HL-60/S4 treated with phorbol 12-myristate 13-acetate at 8.2 ng/mL for 4 days and 3 days (cell line): ENCODE data around the gene DOK6.

Source experiments
- in situ Hi-C: fragments of 300-500 bp; cut with MboI; formaldehyde crosslinking; loops from 2 replicates; pipeline ENCODE4 v1.15.0; 2022; ENCODE audit warnings: low sequenced_read_pairs

DOK6 gene

DNA sequence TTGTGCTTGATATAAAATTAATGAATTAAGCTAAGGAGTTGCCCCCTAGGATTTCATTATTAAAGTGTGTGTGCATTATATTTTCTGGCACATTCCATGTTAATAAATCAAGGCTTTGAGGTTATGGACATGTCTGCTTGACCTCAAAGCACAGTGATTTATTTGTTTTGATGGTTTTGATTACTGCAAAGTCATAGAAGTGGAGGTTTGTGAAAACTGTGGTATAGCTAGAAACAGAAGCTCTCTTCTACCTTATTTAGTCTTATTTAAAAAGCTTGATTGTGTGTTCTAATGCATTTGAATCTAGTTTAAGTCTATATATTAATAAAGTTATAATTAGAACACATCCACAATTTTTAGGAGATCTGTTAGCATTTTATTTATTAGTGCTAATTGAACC lies 32.2 kb downstream of the DOK6 start:
- in situ Hi-C loops = no loop called here

GRCh38 chr18:69435000-69435399 lies 34.3 kb downstream of the DOK6 start:
- in situ Hi-C loops = no loop called here

- in situ Hi-C loops = no loop called here
These were observed 43.5 kb downstream of the DOK6 start for GRCh38 chr18:69444221-69444620.

DNA sequence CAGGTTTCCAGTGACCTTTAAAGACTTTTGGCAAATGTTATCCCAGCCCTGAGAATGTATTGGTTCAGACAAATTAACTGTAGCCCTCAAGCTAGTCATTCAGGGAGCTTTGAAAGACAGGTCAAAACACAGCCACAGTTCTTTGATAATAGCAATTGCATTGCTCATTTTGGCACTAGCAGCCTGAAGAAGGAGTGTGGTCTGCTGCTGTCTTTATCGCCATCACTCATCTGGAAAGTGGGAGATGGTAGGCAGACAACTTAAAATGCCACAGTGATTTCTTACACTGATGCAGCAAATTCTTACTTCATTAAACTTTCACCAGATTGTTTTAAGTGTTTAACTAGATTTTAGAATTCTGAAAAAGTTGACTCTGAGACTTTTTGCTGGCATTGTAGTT lies 47.2 kb downstream of the DOK6 start:
- in situ Hi-C loops = no loop called here

DNA sequence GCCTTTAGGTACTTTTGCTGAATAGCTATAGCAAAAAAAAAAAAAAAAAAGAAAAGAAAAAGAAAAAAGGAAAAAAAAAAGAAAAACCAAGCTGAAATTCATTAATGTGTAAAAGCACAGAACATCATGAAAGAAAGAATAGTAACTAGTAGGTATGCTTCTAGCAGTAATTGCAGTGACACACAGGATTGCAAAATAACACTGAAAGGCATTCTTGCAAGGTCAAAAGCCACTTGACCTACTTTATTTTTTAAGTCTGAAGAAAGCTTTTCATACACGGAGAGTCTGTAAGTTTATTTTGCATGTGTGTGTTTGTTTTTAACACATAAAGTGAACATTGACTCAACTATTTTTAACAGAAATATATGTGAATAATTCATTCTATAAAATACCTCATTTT lies 54.4 kb downstream of the DOK6 start:
- in situ Hi-C loops = no loop called here

DNA sequence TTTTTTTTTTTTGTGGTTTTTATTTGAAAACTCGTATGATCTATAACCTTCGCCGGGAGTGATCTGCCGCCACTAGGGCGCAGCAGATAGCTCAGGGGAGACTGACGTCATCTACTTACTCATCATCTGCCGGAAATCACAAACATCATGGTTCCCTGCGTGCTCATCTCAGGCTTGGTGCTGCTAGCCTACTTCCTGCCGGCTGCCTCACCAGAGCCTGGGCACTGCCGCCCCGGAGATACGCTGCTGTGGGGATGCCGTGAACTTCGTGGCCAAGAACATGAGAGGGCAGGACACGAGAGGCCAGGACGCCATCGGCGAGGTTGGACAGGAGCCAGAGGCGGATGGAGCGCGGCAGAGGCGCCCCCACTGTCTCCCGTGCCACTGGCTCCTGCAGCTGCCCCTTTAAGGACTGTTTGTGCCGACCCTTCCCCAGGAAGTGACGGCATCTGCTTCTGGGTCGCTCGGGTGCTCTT lies 68.8 kb downstream of the DOK6 start:
- in situ Hi-C loops = no loop called here

- in situ Hi-C loops = no loop called here
These were observed 79.8 kb downstream of the DOK6 start for GRCh38 chr18:69480460-69480859.

GRCh38 chr18:69483574-69483973 lies 82.9 kb downstream of the DOK6 start:
- in situ Hi-C loops = no loop called here

- in situ Hi-C loops = no loop called here
These were observed 84.2 kb downstream of the DOK6 start for GRCh38 chr18:69484699-69485396.

DNA sequence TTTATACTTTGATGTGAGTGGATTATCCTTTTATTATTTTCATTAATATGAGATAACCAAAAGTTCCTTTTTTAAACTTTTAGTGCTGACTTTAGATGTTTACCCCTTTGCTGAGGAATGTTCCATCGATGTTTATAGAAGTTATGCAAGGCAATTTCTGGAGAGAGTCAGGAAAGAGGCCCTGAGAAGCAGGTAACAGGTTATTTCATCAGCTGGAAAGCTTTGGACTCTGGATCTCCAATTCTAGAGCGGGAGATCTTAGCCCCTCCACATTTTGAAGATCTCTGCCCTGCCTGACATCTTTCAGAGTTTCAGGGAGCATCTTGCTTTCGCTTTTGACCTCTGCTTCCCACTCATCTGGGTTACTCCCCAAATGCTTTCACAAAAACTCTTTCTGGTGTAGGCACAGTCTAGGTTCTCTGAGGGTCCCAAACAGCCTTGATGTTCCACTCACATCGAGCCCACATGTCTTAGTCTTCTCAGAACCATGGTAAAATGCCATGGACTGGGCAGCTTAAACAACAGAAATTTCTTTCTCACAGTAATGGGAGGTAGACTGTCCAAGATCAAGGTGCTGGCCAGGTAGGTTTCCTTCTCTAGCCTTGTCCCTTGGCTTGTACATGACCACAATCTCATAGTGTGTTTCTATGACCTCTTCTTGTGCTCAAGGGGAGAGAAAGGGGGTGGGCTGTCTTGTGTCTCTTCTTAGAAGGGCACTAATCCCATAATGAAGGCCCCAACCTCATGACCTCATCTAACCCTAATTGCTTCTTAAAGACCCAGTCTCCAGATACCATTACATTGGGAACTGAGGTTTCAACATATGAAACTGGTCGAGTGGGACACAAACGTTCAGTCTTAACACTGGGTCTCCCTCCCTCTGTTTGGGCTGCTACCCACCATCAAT lies 87.1 kb downstream of the DOK6 start:
- in situ Hi-C loops = no loop called here

GRCh38 chr18:69490072-69490471 lies 89.4 kb downstream of the DOK6 start:
- in situ Hi-C loops = no loop called here

GRCh38 chr18:69490813-69491212 lies 90.1 kb downstream of the DOK6 start:
- in situ Hi-C loops = no loop called here

- in situ Hi-C loops = no loop called here
These were observed 90.9 kb downstream of the DOK6 start for GRCh38 chr18:69491576-69491975.

GRCh38 chr18:69492861-69493260 lies 92.2 kb downstream of the DOK6 start:
- in situ Hi-C loops = no loop called here

DNA sequence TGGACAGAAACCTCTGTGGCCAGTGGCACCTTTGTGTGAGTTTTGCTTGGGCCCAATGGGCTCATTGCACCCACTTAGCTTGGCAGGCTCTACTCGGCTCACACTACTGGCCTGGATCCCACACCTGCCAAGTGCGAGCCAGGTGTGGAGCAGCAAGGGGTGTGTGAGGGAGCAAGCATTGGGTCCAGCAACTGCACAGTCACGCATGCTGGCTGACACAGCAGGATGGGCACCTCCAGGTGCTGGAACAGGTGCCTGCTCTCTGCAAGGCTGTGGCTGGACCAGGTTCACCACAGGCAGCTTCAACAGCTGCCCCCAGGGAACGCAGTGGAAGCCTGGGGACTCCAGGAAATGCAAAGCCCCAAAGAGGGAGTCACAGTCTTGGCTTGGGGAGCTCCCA lies 94.2 kb downstream of the DOK6 start:
- in situ Hi-C loops = no loop called here

DNA sequence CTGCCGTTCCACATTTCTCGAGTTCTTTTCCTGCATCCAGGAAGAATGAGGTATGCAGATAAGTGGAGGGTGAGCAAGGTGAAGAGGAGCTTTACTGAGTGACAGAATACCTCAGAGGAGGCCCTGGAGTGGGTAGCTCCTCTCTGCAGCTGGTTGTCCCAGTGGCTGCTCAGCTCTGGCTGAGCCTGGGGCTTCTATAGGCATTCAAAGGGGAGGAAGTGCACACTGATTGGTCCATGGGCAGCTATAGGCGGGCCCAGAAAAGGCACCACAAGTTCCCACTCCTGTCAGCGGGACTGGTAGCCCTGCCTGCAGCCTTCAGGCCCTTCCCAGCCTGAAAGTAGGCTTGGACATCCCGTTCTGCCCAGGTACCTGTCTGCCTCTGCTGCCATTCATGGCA lies 94.7 kb downstream of the DOK6 start:
- in situ Hi-C loops = no loop called here

DNA sequence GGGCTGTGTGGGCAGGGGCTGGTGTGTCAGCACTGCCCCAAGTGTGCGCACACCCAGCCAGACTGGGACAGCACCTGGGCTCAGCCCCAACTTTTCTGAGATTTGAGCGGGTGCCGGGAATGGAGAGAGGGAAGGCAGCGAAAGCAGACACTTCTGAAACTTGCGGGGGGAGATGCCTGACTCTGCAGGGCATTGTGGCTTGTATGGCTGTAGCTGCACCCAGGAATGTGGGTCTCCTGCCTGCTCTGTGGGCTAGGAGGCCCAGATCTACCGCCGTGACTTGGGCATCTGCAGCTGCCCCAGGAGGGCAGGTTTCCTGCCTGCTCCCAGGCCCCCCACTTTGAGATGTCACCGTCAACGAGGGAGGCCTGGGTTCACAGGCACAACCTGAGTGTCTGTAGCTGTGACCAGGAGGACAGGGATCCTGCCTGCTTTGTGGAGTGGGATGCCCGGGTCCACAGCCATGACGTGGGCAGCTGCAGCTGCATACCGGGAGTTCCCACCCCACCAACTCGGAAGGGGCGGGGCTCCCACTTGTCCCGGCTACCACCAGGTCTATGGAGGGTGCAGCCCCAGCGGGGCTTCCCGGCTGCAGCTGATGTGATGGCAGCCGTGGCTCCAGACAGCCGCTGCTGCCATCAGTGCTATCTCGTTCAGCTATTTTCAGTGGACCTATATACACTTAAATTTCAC lies 95.3 kb downstream of the DOK6 start:
- in situ Hi-C loops = no loop called here

DNA sequence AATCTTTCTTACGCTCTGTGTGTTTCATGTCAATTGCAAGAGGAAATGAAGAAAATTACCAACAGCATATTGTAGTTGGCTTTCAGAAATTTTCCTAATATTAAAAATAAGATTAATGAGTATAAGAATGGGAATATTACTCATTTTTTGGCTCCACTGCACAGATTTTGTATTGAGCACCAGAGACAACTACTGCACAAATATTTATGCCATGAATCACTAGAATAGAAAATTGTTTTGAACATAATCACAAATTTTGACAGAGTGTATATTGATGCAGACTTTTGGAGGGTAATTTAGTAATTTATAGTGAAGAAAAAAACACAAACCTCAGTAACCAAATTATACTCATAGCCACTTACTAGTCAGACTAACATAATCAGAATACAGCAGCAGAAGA lies 118.3 kb downstream of the DOK6 start:
- in situ Hi-C loops = no loop called here

DNA sequence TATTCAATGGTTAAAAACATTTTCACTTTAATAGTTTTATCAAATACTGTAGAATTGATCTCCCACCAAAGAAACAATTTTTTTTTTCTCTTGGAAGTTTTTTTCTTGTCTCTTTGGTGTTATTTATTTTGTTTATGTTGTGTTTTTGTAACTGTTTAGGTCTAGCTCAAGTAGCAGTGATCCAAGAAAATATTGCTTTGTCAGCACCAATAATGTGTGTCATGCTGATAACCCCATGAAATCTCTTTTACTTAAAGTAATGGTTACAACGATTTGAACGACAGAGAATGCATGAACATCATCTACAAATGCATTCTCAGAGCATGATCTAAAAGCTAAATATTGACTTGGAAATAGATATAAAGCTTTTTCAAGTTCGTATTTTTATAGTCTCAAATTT lies 122.9 kb downstream of the DOK6 start:
- in situ Hi-C loops = no loop called here

DNA sequence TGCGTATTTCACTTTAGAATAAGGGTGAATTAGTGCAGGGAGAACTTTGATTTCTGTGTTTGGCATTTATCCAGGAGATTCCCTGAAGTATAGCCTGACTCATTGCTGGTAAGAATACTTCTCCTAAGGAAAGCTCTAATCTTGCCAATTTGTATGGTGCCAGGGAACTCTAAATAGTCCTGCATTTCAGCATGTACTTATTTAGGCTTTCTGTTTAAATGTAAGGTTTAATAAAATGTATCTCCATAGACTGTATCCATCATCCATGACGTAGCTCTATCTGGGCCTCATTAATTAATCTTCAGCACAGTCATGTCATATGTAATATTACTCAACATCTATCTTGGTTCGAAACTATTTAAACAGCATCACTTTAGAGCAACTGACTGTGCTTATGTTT lies 127.7 kb downstream of the DOK6 start:
- in situ Hi-C loops = no loop called here

DNA sequence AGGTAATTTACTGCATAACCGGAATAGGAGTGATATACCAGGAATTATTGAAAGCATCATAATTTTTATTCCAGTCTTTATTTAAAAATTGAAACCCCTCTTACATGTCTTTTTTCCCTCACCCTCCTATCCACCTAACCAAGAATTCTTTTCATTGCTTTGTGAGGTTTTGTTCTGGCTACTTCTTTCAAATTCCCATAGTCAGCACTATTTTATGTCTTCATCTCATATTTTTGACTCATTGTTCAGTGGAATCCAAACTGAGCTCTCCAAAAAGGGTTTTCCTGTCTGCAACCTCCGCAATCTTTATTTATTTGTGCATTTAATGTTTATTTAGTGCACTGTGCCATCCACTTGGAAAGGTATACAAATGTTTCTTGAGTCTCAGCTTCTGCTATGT lies 128.5 kb downstream of the DOK6 start:
- in situ Hi-C loops = no loop called here

GRCh38 chr18:69531973-69532372 lies 131.3 kb downstream of the DOK6 start:
- in situ Hi-C loops = no loop called here
